GM19099 (cell line): ENCODE results near the gene TP53RK.

Experiments
- POLR2A ChIP-seq: IDR thresholded peaks from 3 replicates; pipeline ENCODE4 v1.6.1; 2011; ENCODE audit warnings: low read depth; ENCODE audit not compliant: insufficient read length; ENCODE audit errors: extremely low read depth

The TP53RK gene

DNA sequence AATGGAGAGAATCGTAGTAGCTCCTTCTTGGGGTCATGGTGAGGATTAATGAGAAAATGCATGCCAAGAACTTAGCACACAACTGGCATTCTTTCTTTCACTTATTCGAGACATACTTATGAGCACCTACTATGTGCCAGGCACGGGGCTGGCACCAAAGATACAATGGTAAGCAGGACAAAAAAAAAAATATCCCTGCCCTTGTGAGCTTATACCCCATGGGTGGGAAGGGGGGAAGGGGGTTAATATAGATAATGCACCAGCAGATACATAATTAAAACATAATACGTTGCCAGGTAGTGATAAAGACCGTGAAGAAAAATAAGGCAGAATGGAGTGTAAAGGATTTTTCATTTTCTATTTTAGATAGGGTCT, 46.3 kb downstream of the TP53RK start:
- TF ChIP-seq POLR2A, result no peak

DNA sequence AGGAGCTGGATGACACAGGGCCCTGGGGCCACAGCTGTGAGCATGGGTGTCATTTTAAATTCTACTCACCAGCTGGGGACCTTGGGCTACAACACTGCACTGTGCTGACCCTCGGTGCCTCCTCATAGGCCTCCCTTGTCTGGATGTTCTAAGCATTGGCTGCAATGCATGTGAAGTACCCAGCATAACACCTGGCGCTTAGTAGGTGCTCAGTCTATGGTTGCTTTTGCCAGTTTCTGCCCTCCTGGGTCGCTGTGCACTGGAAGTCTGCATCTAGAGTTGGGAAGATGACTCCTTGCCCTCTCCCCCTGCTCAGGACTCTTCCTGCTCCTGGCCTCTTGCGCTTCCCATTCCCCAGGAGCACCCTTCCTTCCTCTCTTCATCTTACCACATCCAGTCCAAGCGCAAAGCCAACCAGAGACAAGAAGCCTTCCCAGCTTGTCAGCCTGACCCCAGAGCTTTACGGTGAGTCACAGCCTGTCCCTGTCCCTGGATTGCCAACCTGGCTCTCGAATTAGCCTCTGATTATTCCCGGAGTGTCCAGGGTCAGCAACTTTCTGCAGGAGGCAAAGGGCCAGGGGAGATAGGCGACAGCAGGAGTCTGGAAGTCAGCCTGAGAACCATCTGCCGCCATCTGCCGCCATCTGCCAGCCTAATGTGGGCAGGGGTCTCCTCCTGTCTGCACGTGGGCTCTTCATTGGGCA, 46.8 kb downstream of the TP53RK start:
- TF ChIP-seq POLR2A, result no peak

DNA sequence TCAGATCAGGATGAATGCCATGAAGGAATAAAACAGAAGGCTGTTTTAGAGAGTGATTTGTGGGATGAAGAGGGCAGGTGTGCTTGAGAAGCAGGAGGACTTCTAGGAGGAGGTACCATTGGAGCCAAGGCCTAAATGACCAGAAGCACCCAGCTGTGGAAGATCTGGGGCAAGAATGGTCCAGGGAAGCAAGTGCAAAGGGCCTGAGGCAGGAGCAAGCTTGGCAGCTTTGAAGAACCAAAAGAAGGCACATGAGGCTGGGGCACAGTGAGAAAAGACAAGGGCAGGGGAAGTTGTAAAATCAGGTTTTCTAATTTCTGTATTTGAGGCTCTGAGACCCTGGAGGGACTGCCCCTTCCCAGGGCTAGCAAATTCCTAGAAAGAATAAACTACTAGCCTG, 47.8 kb downstream of the TP53RK start:
- TF ChIP-seq POLR2A, result no peak

DNA sequence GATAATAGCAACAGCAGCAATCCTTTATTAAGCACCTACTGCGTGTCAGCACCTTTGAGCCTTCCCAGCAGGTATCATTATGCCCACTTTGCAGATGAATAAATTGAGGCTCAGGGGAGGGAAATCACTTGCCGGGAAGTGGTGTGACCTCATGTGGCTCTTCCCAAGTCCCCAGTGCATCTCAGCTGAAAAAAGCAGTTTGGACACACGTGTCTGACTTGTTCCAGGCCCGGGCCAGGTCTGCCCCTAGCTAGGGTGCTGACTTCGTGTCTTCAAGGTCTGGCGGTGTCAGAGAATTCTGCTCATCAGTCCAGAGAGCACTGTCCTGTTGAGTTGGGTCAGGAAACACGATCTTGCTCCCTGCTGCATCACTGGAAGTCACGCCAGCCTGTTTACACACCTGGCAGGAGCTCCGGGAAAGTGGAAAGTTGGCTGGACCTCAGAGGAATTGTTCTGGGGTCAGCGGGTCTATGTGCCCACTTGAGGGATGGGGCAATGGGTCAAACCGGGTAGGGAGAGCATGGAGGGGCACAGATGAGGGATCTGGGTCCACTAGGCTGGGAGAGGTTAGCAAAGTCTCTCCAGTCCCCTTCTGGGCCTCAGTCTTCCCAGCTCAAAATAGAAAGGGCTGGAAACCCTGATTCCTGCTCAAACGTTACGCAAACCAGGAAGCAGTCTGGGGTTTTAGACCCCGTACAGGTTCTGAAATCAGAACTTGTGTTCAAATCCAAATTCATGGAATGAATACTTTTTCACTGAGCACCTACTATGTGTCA, 48.5 kb downstream of the TP53RK start:
- no peak for TF ChIP-seq POLR2A

DNA sequence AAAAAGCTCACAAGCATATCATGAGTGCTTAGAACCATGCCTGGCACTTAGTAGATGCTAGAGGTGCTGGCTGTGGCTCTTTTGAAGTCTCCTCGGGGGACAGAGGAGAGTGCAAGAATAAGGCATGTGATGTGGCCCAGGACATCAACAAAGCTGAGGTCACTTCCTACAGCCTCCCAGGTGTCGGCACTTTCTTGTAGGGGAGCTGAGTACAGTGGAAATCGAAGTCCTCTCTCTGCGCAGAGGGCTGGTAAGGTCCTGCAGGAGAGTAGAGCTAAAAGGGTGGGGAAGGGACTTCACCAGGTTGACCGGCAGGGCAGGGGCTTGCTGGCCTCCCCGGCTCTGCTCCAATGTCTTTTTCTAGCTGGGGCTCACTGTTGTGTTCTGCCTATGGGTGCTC, 49.2 kb downstream of the TP53RK start:
- no peak for TF ChIP-seq POLR2A

DNA sequence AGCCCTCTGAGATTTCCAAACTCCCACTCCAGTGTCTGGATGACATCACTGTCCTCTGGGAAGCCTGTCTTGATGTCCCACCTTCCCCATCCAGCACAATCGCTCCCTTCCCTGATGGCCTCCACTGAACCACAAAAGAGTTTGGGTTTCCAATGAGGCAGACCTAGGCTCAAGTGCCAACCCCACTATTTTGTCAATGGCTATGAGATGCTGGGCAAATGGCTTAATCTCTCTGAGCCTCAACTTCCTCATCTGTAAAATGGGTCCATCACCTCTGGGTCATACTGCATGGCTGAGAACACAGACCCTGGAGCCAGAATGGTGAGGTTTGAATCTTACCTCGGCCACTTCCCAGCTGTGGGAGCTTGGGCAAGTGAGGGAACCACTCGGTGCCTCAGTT, 49.7 kb downstream of the TP53RK start:
- TF ChIP-seq POLR2A, result no peak

DNA sequence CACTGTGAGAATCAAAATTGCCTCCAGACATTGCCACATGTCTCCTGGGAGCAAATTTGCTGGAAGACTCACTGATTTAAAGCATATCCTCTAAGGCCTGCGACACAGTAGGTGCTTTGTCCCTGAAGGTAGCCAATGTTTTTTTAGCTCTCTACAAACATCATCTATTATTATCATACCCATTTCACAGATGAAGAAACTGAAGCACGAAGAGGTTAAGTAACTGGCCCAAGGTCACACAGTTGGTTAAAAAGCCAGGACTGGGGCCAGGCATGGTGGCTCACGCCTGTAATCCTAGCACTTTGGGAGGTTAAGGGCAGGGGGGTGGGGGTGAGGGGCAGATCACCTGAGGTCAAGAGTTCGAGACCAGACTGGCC, 50.4 kb downstream of the TP53RK start:
- no peak for TF ChIP-seq POLR2A

DNA sequence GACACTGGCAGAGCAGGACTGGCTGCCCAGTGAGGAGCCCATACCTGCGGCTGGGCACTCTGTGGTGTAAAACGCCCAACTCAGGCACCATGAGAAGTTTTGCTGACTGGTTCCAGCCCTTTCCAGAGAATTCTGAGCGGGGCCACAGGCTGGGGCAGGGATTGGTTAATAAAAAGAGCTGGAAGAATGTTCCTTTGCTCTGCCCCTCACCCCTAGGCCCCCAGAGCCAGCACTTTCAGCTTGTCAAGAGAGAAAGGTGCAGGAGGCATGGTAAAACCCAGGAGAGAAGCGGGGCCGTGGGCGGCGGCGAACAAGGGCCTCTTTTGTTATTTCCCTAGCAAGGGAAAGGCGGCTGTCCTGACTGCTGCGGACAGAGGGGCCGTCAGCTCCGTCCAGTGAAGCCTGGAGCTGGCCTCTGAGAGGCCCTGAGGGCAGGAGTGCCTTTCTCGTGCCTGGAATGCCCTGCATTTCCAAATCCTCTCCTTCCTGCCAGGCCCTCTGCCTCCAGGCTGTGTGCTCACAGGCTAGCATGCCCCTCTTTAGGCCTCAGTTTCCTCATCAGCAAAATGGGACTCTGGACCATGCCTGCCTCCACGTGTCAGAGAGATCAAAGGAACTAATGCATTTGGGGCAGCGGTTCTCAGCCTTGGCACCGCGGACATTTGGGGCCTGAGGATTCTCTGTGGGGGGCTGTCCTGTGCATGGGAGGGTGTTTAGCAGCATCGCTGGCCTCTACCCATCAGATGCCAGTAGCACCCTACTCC, 50.9 kb downstream of the TP53RK start:
- TF ChIP-seq POLR2A, result no peak

DNA sequence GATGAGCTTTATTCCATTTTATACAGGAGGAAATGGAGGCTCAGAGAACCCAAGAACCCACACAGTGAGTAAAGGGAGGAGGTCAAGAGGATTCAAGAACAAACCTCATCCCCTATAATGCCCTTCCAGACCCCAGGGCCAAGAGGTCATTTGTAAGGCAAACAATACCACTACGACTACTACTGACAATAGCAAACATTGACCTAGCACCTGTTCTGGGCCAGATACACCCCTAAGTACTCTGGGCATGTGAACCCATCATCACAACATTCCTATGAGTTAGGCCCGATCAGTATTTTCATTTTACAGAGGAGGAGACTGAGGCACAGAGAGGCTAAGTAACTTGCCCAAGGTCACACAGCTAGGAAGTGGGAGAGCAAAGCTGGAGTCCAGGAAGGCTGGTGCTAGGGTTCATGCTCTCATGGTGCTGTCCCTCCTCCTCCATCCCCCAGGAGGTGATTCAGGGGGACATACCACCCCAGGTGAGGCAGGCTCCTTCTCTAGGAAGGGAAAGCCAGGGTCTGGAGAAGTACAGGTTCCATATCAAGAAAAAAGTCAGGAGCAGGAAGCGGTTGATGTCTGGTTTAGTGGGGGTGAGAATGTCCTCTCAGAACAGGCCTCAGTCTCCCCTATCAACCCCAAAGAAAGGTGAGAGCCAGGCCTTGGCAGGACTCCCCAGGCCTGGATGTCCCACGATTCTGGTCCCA, 51.7 kb downstream of the TP53RK start:
- no peak for TF ChIP-seq POLR2A

DNA sequence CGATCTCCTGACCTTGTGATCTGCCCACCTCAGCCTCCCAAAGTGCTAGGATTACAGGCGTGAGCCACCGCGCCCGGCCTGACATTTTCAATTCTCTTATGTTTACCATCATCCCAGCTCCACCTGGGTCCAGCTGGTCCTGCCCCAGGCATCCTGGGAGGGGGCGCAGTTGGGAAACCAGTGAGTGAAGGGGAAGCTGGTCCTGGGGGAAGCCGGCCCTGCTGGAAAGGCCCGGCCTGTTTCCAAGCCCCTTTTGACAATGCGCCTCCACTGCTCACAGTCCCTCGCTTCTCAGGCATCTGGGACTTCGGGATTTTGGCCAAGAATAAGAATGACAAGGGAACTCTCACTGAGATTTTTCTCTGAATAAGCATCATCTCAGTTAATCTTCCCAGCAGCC, 52.2 kb downstream of the TP53RK start:
- TF ChIP-seq POLR2A, result no peak

DNA sequence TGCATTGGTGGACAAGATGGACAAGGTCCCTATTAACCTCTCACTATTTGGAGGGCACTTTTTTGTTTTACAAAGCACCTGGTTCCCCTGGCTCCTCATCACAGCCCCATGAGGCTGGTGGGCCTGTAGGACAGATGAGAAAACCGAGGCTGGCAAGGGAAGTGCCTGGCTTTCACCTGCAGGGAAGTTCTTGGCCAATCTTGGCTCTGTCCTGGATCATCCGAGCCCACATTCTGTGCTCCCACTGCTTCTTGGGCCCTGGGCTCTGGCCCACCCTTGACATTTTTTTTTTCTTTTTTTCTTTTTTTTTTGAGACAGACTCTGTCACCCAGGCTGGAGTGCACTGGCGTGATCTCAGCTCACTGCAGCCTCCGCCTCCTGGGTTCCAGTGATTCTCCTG, 52.7 kb downstream of the TP53RK start:
- no peak for TF ChIP-seq POLR2A

DNA sequence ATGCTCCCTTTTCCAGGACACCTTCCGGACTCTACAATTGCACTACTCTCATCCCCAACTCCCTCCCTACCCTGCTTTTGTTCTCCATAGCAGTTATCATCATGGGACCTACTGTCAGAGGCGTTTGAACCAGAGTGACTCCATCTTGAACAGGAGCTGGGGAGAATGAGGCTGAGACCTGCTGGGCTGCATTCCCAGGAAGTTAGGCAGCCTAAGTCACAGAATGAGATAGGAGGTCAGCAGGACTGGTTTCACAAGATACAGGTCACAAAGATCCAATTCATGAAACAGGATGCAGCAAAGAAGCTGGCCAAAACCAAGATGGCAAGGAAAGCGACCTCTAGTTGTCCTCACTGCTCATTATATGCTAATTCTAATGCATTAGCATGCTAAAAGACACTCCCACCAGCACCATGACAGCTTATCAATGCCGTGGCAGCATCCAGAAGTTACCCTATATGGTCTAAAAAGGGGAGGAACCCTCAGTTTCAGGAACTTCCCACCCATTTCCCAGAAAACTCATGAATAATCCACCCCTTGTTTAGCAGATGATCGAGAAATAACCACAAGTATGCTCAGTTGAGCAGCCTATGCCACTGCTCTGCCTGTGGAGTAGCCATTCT, 53.6 kb downstream of the TP53RK start:
- TF ChIP-seq POLR2A, result no peak

DNA sequence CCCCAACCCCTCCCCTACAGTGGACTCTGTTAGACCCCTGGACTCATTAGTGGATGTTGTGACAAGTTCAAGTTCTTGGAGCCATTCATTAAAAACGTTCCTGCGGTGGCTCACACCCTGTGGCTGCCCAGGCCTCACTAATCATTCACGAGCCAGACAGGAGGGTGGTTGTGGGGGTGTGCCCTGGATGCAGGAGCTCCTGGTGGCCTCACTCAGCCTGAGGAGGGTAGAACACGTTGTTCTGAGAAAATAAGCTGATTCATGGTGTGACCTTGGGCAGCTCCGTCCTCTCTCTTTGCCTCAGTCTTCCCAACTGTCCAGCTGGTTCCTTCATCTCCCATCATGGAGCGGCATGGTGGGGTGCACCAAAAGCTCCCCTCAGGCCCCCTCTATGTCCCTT, 54.7 kb downstream of the TP53RK start:
- TF ChIP-seq POLR2A, result no peak
